IMR-90 (cell line): ENCODE data around the gene CCNYL1. TPM values are rescaled to one million over a fixed set of nuclear protein-coding genes. Genes with fewer than 3 reads are reported as not detected.

Source experiments
- ATAC-seq: fragments of 200-7000 bp; cut with Tn5 transposase; 2 replicates; pipeline ENCODE4 v1.9.1; 2020; ENCODE audit warnings: low read depth, mild to moderate bottlenecking, moderate library complexity
- BruUV-seq: library from RNA; stranded (reverse); fragments of 400-500 nt; replicated peaks from 2 replicates; lab custom pipeline; 2021; lab: Mats Ljungman, UMichigan
- CTCF ChIA-PET: fragments of 300-600 bp; formaldehyde crosslinking; extraction: SDS; loops from one replicate; lab custom pipeline; 2021; ENCODE audit warnings: antibody characterized with exemption; lab: Yijun Ruan, JAX
- POLR2A ChIA-PET: fragments of 300-600 bp; sonication (Branson Sonifier 250); formaldehyde crosslinking; loops from one replicate; lab custom pipeline; 2022; ENCODE audit warnings: antibody characterized with exemption; ENCODE audit not compliant: unreplicated experiment; lab: Charles Lee
- DNase-seq: peaks from one replicate; pipeline ENCODE4 v3.0.0; 2013
- H2AFZ ChIP-seq: replicated peaks from 2 replicates; pipeline ENCODE3; 2013; ENCODE audit warnings: low read length, mild to moderate bottlenecking; ENCODE audit not compliant: poor library complexity
- H2AK5ac ChIP-seq: 2 replicates; pipeline ENCODE4 v1.6.1; 2013; ENCODE audit warnings: low read depth, low read length, inconsistent platforms
- H2AK9ac ChIP-seq: replicated peaks from 2 replicates; pipeline ENCODE3; 2013; ENCODE audit warnings: mild to moderate bottlenecking, low read depth, low read length, moderate library complexity; ENCODE audit not compliant: poor library complexity
- H2BK120ac ChIP-seq: 2 replicates; pipeline ENCODE4 v1.6.1; 2013; ENCODE audit warnings: low read depth, low read length, inconsistent platforms
- H2BK15ac ChIP-seq: 3 replicates; pipeline ENCODE4 v1.6.1; 2013; ENCODE audit warnings: low read depth, low read length, inconsistent platforms
- H2BK20ac ChIP-seq: 2 replicates; pipeline ENCODE4 v1.6.1; 2013; ENCODE audit warnings: low read depth, mild to moderate bottlenecking, inconsistent platforms, low read length, moderate library complexity
- H2BK5ac ChIP-seq: 2 replicates; pipeline ENCODE4 v1.6.1; 2013; ENCODE audit warnings: mild to moderate bottlenecking, low read depth, low read length, inconsistent platforms; ENCODE audit not compliant: poor library complexity, severe bottlenecking
- H3K14ac ChIP-seq: replicated peaks from 2 replicates; pipeline ENCODE4 v1.6.1; 2013; ENCODE audit warnings: low read depth, low read length, inconsistent platforms
- H3K18ac ChIP-seq: 2 replicates; pipeline ENCODE4 v1.6.1; 2013; ENCODE audit warnings: low read depth, low read length, control low read depth
- H3K23ac ChIP-seq: 2 replicates; pipeline ENCODE4 v1.6.1; 2013; ENCODE audit warnings: low read depth, low read length, inconsistent platforms
- H3K27ac ChIP-seq: 2 replicates; pipeline ENCODE4 v1.5.1; 2013; ENCODE audit warnings: mild to moderate bottlenecking, control low read depth, low read length; ENCODE audit not compliant: insufficient read depth
- H3K27me3 ChIP-seq: 2 replicates; pipeline ENCODE4 v1.6.1; 2013; ENCODE audit warnings: low read length; ENCODE audit not compliant: control insufficient read depth, insufficient read depth
- H3K36me3 ChIP-seq: 2 replicates; pipeline ENCODE4 v1.6.1; 2013; ENCODE audit warnings: low read length, mixed read lengths; ENCODE audit not compliant: control insufficient read depth, insufficient read depth
- H3K4ac ChIP-seq: 2 replicates; pipeline ENCODE4 v1.6.1; 2013; ENCODE audit warnings: low read depth, low read length, inconsistent platforms
- H3K4me1 ChIP-seq: 2 replicates; pipeline ENCODE4 v1.6.1; 2013; ENCODE audit warnings: low read length, mixed read lengths; ENCODE audit not compliant: control insufficient read depth, insufficient read depth
- H3K4me2 ChIP-seq: 2 replicates; pipeline ENCODE4 v1.6.1; 2013; ENCODE audit warnings: low read depth, mild to moderate bottlenecking, control low read depth, low read length, moderate library complexity
- H3K4me3 ChIP-seq: 2 replicates; pipeline ENCODE4 v1.5.1; 2013; ENCODE audit warnings: low read depth, mild to moderate bottlenecking, control low read depth, low read length, moderate library complexity; ENCODE audit not compliant: insufficient read depth
- H3K56ac ChIP-seq: 2 replicates; pipeline ENCODE4 v1.6.1; 2013; ENCODE audit warnings: low read length, inconsistent platforms; ENCODE audit not compliant: insufficient read depth; ENCODE audit errors: extremely low read depth
- H3K79me1 ChIP-seq, 2 experiments: 2 replicates each; pipeline ENCODE4 v1.6.1; 2013; ENCODE audit warnings: low read length in 2 of 2, inconsistent platforms in 1 of 2, low read depth in 1 of 2
- H3K9ac ChIP-seq: 2 replicates; pipeline ENCODE4 v1.6.1; 2013; ENCODE audit warnings: low read depth, low read length, control low read depth
- H3K9me1 ChIP-seq: 2 replicates; pipeline ENCODE4 v1.6.1; 2013; ENCODE audit warnings: low read length, inconsistent platforms; ENCODE audit not compliant: insufficient read depth
- H3K9me3 ChIP-seq: 2 replicates; pipeline ENCODE4 v1.6.1; 2013; ENCODE audit warnings: low read length; ENCODE audit not compliant: control insufficient read depth, insufficient read depth
- H4K20me1 ChIP-seq: 2 replicates; pipeline ENCODE4 v1.6.1; 2013; ENCODE audit warnings: low read length, inconsistent platforms; ENCODE audit not compliant: insufficient read depth
- H4K5ac ChIP-seq: 2 replicates; pipeline ENCODE4 v1.6.1; 2013; ENCODE audit warnings: mild to moderate bottlenecking, low read depth, low read length, control low read depth
- H4K8ac ChIP-seq, 2 experiments: 2 replicates each; pipeline ENCODE4 v1.6.1; 2013; ENCODE audit warnings: low read depth in 2 of 2, low read length in 2 of 2, control low read depth in 1 of 2, inconsistent platforms in 1 of 2
- H4K91ac ChIP-seq: 2 replicates; pipeline ENCODE4 v1.6.1; 2013; ENCODE audit warnings: low read depth, low read length, inconsistent platforms; ENCODE audit not compliant: insufficient read depth
- BHLHE40 ChIP-seq: fragments of 150-350 bp; IDR thresholded peaks from 2 replicates; pipeline ENCODE4 v1.6.1; 2016; ENCODE audit warnings: mild to moderate bottlenecking, low read depth, low read length
- CEBPB ChIP-seq: IDR thresholded peaks from 2 replicates; pipeline ENCODE4 v1.6.1; 2012; ENCODE audit warnings: low read depth, low read length, improper control_type of control experiment
- CTCF ChIP-seq: conservative IDR thresholded peaks from 2 replicates; pipeline ENCODE4 v1.5.1; 2012; ENCODE audit warnings: mild to moderate bottlenecking, low read depth, low read length, improper control_type of control experiment
- FOS ChIP-seq: fragments of 150-350 bp; IDR thresholded peaks from 2 replicates; pipeline ENCODE4 v1.6.1; 2016; ENCODE audit warnings: low read depth, low read length
- MAFK ChIP-seq: IDR thresholded peaks from 2 replicates; pipeline ENCODE4 v1.6.1; 2012; ENCODE audit warnings: low read depth, low read length, improper control_type of control experiment
- MAZ ChIP-seq: IDR thresholded peaks from 2 replicates; pipeline ENCODE4 v1.6.1; 2012; ENCODE audit warnings: low read depth, mild to moderate bottlenecking, low read length, improper control_type of control experiment, moderate library complexity, borderline replicate concordance
- MXI1 ChIP-seq: IDR thresholded peaks from 2 replicates; pipeline ENCODE4 v1.6.1; 2012; ENCODE audit warnings: low read depth, mild to moderate bottlenecking, low read length, moderate library complexity, borderline replicate concordance
- NFE2L2 ChIP-seq: fragments of 150-350 bp; IDR thresholded peaks from 2 replicates; pipeline ENCODE4 v1.6.1; 2016; ENCODE audit warnings: low read depth, mild to moderate bottlenecking, low read length
- POLR2A ChIP-seq: IDR thresholded peaks from 2 replicates; pipeline ENCODE4 v1.6.1; 2012; ENCODE audit warnings: mild to moderate bottlenecking, low read depth, low read length
- RAD21 ChIP-seq: IDR thresholded peaks from 2 replicates; pipeline ENCODE4 v1.6.1; 2012; ENCODE audit warnings: low read length, improper control_type of control experiment
- RCOR1 ChIP-seq: IDR thresholded peaks from 2 replicates; pipeline ENCODE4 v1.6.1; 2012; ENCODE audit warnings: mild to moderate bottlenecking, low read length, improper control_type of control experiment; ENCODE audit not compliant: insufficient replicate concordance
- RFX5 ChIP-seq: IDR thresholded peaks from 2 replicates; pipeline ENCODE4 v1.8.0; 2012; ENCODE audit warnings: low read depth, mild to moderate bottlenecking, low read length, moderate library complexity
- SMC3 ChIP-seq: fragments of 150-350 bp; IDR thresholded peaks from 2 replicates; pipeline ENCODE4 v1.6.1; 2016; ENCODE audit warnings: low read depth, mild to moderate bottlenecking, antibody characterized with exemption, low read length, moderate library complexity
- USF2 ChIP-seq: fragments of 150-350 bp; IDR thresholded peaks from 2 replicates; pipeline ENCODE4 v1.6.1; 2017; ENCODE audit warnings: mild to moderate bottlenecking, antibody characterized with exemption, low read length, low read depth
- WGBS, 2 experiments: methylation state at CpG; one replicate each; pipeline versions ENCODE4 v1.1.5 to v1.1.7; 2013; ENCODE audit warnings: missing lambda C conversion rate in 2 of 2; ENCODE audit not compliant: insufficient read length in 1 of 2; ENCODE audit errors: extremely low coverage in 2 of 2; 5-methylcytosine and 5-hydroxymethylcytosine counted together
- dilution Hi-C: fragments of 300-500 bp; cut with HindIII; formaldehyde crosslinking; loops from one replicate; pipeline ENCODE4 v1.14.3; 2018; ENCODE audit warnings: low sequenced_read_pairs; ENCODE audit not compliant: unreplicated experiment
- in situ Hi-C: fragments of 300-500 bp; cut with MboI; formaldehyde crosslinking; loops from 3 replicates; pipeline ENCODE4 v1.14.3; 2019; ENCODE audit warnings: low sequenced_read_pairs, inconsistent platforms, mixed read lengths
- intact Hi-C: fragments of 100-400 bp; cut with micrococcal nuclease; formaldehyde crosslinking; loops from 2 replicates; pipeline ENCODE4 v1.10.0; 2022
- polyA plus RNA-seq, 3 experiments: library from polyadenylated mRNA; depleted of rRNA; stranded (reverse); fragments of >200 nt; gene quantifications; 2 replicates each; pipeline ENCODE4 v1.2.3, GENCODE V29; 2012; ENCODE audit warnings: low replicate concordance in 1 of 3
- total RNA-seq: library from RNA; depleted of rRNA; stranded (reverse); fragments of >200 nt; gene quantifications from 2 replicates; pipeline ENCODE4 v1.2.3, GENCODE V29; 2012
- TF ChIP-seq, protein P1 (sequence below): fragments of 150-350 bp; IDR thresholded peaks from 2 replicates; pipeline ENCODE4 v1.6.1; 2016; ENCODE audit warnings: low read depth, mild to moderate bottlenecking, low read length, moderate library complexity, borderline replicate concordance

CCNYL1 gene
- total and polyA plus RNA-seq, 2 of the 4 experiments (the other 2 are of a cell fraction) = 5.4 to 7.3 TPM

GRCh38 chr2:207796585-207797350 is 85.3 kb downstream of the CCNYL1 start:
- intact Hi-C loops = no loop called here
- no peak overlapping the region for H3K4me3 ChIP-seq
- no peak overlapping the region for H2AK5ac ChIP-seq
- DNase-seq = peak; percentile 28
- no peak overlapping the region; the same call in 1 of the 2 replicates for H3K14ac ChIP-seq
- H3K23ac ChIP-seq = no peak overlapping the region
- no peak overlapping the region for H3K9ac ChIP-seq
- peak; percentile 49 for ATAC-seq
- in situ Hi-C loops = no loop called here
- H4K91ac ChIP-seq = no peak overlapping the region
- H3K9me3 ChIP-seq = no peaks in the 10 kb centered on the region
- peaks cover 7% of the 10 kb centered on the region for H3K4me1 ChIP-seq
- no TSS peak for BruUV-seq
- 0 out of 2 replicates have a peak, but pooled peaks cover 2% of the 10 kb centered on the region for H3K27me3 ChIP-seq
- no peaks in the 10 kb centered on the region for H3K79me1 ChIP-seq
- no peak overlapping the region for H4K8ac ChIP-seq
- H4K5ac ChIP-seq = no peak overlapping the region
- H2BK15ac ChIP-seq = no peak overlapping the region
- no peak overlapping the region for H3K4ac ChIP-seq
- H2AFZ ChIP-seq = peak overlapping the region; percentile 67
- no peak overlapping the region for H3K27ac ChIP-seq
- dilution Hi-C loops = no loop called here
- ChIA-PET POLR2A (no interaction called here), CTCF (interaction anchor here (0.6 to 0.7 kb wide), 3 partner anchors 10 to 225 kb away, joined by 3 read pairs; no protein-coding TSS in a partner anchor)
- H2BK20ac ChIP-seq = no peak overlapping the region
- H3K4me2 ChIP-seq = no peak overlapping the region
- no peak overlapping the region for H3K18ac ChIP-seq
- H2BK120ac ChIP-seq = no peak overlapping the region
- H2BK5ac ChIP-seq = no peak overlapping the region
- no peaks in the 10 kb centered on the region for H3K36me3 ChIP-seq
- 0 out of 2 replicates have a peak, but pooled peaks cover 3% of the 10 kb centered on the region for H3K9me1 ChIP-seq
- peak overlapping the region; percentile 40 for H2AK9ac ChIP-seq
- no peak overlapping the region for H3K56ac ChIP-seq
- 86% methylated on average over 1 of the region's 8 CpGs; no CpG with 5 or more reads in 1 of the 2 experiments for WGBS, 2 experiments
- no peaks in the 10 kb centered on the region for H4K20me1 ChIP-seq
- TF ChIP-seq NFE2L2 = no peak
- TF ChIP-seq SMC3 = no peak
- TF ChIP-seq, protein P1, sequence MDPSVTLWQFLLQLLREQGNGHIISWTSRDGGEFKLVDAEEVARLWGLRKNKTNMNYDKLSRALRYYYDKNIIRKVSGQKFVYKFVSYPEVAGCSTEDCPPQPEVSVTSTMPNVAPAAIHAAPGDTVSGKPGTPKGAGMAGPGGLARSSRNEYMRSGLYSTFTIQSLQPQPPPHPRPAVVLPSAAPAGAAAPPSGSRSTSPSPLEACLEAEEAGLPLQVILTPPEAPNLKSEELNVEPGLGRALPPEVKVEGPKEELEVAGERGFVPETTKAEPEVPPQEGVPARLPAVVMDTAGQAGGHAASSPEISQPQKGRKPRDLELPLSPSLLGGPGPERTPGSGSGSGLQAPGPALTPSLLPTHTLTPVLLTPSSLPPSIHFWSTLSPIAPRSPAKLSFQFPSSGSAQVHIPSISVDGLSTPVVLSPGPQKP = no peak
- TF ChIP-seq FOS = no peak
- no peak for TF ChIP-seq CEBPB
- TF ChIP-seq RCOR1 = no peak
- no peak for TF ChIP-seq RAD21
- TF ChIP-seq CTCF = no peak
- no peak for TF ChIP-seq MXI1
- TF ChIP-seq POLR2A = no peak
- no peak for TF ChIP-seq MAZ
- TF ChIP-seq MAFK = no peak
- no peak for TF ChIP-seq BHLHE40
- TF ChIP-seq RFX5 = no peak
- no peak for TF ChIP-seq USF2
